SK-N-SH (cell line): ENCODE results near the gene PRKACA. TPM values are rescaled to one million over a fixed set of nuclear protein-coding genes. Genes with fewer than 3 reads are reported as not detected.

Experiments
- CTCF ChIA-PET: fragments of 300-600, 350-600 bp; formaldehyde crosslinking; extraction: SDS; loops from one replicate; lab custom pipeline; 2021; lab: Yijun Ruan, JAX
- POLR2A ChIA-PET: fragments of 350-600 bp; sonication (Branson Sonifier 250); formaldehyde crosslinking; extraction: SDS; loops from one replicate; lab custom pipeline; 2020; ENCODE audit warnings: antibody characterized with exemption, inconsistent platforms; lab: Yijun Ruan, JAX
- DNase-seq: peaks from one replicate; pipeline ENCODE4 v3.0.0; 2012
- H2AFZ ChIP-seq: fragments of 200-600 bp; sonication (generic); 2 replicates; pipeline ENCODE4 v1.8.1; 2016; ENCODE audit warnings: antibody characterized with exemption, mild to moderate bottlenecking, low read depth
- H3F3A ChIP-seq: fragments of 200-600 bp; sonication (generic); replicated peaks from 2 replicates; pipeline ENCODE3; 2016; ENCODE audit warnings: antibody characterized with exemption, mild to moderate bottlenecking; ENCODE audit not compliant: insufficient read depth
- H3K27ac ChIP-seq, 2 experiments: fragments of 200-500 bp in 1 of 2; fragments of 200-600 bp in 1 of 2; sonication (Bioruptor generic) in 1 of 2; sonication (generic), shearing (Covaris generic) in 1 of 2; 2 replicates each; pipeline versions ENCODE4 v1.5.1 to v1.6.1; 2014 to 2016; ENCODE audit warnings: low read depth in 2 of 2, inconsistent platforms in 1 of 2, low read length in 1 of 2, mild to moderate bottlenecking in 1 of 2, mixed read lengths in 1 of 2
- H3K27me3 ChIP-seq: fragments of 200-600 bp; sonication (generic), shearing (Covaris generic); 2 replicates; pipeline ENCODE4 v1.6.1; 2016; ENCODE audit warnings: mixed run types; ENCODE audit not compliant: insufficient read depth
- H3K36me3 ChIP-seq, 2 experiments: fragments of 200-500 bp in 1 of 2; fragments of 200-600 bp in 1 of 2; sonication (Bioruptor generic) in 1 of 2; sonication (generic) in 1 of 2; replicated peaks in 1 of 2; 2 replicates each; pipeline versions ENCODE3 to v1.5.1; 2014 to 2016; ENCODE audit warnings: low read length in 1 of 2, mild to moderate bottlenecking in 1 of 2; ENCODE audit not compliant: insufficient read depth in 2 of 2, control insufficient read depth in 1 of 2
- H3K4me1 ChIP-seq, 2 experiments: fragments of 200-500 bp in 1 of 2; fragments of 200-600 bp in 1 of 2; sonication (Bioruptor generic) in 1 of 2; sonication (generic), shearing (Covaris generic) in 1 of 2; 2 replicates each; pipeline versions ENCODE4 v1.5.1 to v1.6.1; 2014 to 2016; ENCODE audit warnings: low read depth in 1 of 2, low read length in 1 of 2, mixed run types in 1 of 2; ENCODE audit not compliant: insufficient read depth in 2 of 2, control insufficient read depth in 1 of 2
- H3K4me2 ChIP-seq: fragments of 200-600 bp; sonication (generic), shearing (Covaris generic); 2 replicates; pipeline ENCODE4 v1.6.1; 2017; ENCODE audit warnings: mixed run types
- H3K4me3 ChIP-seq, 2 experiments: fragments of 200-500 bp in 1 of 2; fragments of 200-600 bp in 1 of 2; sonication (Bioruptor generic) in 1 of 2; sonication (generic), shearing (Covaris generic) in 1 of 2; 2 replicates each; pipeline versions ENCODE4 v1.5.1 to v1.8.1; 2014 to 2016; ENCODE audit warnings: low read depth in 2 of 2, inconsistent platforms in 1 of 2, low read length in 1 of 2, mild to moderate bottlenecking in 1 of 2, mixed read lengths in 1 of 2, moderate library complexity in 1 of 2
- H3K79me2 ChIP-seq: fragments of 200-600 bp; sonication (generic); 2 replicates; pipeline ENCODE4 v1.8.1; 2017; ENCODE audit warnings: mild to moderate bottlenecking; ENCODE audit not compliant: insufficient read depth
- H3K9ac ChIP-seq: fragments of 200-600 bp; sonication (generic); 2 replicates; pipeline ENCODE4 v1.6.1; 2017; ENCODE audit warnings: mixed run types
- H3K9me2 ChIP-seq: fragments of 200-600 bp; sonication (generic); 2 replicates; pipeline ENCODE4 v1.6.1; 2017; ENCODE audit warnings: mixed run types
- H3K9me3 ChIP-seq: fragments of 200-600 bp; sonication (generic); 2 replicates; pipeline ENCODE4 v1.6.1; 2017; ENCODE audit warnings: mixed run types, mild to moderate bottlenecking, moderate library complexity
- H4K20me1 ChIP-seq: fragments of 200-600 bp; sonication (generic); 2 replicates; pipeline ENCODE4 v1.6.1; 2017; ENCODE audit warnings: mild to moderate bottlenecking, mixed run types; ENCODE audit not compliant: insufficient read depth
- CHD2 ChIP-seq: fragments of 150-350 bp; IDR thresholded peaks from 2 replicates; pipeline ENCODE4 v1.6.1; 2018; ENCODE audit warnings: low read length; ENCODE audit not compliant: partially characterized antibody
- ELF1 ChIP-seq: IDR thresholded peaks from 2 replicates; pipeline ENCODE4 v1.4.0; 2012
- EZH2phosphoT487 ChIP-seq: fragments of 200-600 bp; sonication (generic); IDR thresholded peaks from 2 replicates; pipeline ENCODE4 v1.6.1; 2017; ENCODE audit warnings: low read depth, mixed run types, mild to moderate bottlenecking, antibody characterized with exemption, moderate library complexity, borderline replicate concordance
- FOSL2 ChIP-seq: IDR thresholded peaks from 2 replicates; pipeline ENCODE4 v1.4.0; 2012; ENCODE audit warnings: low read depth, mild to moderate bottlenecking, moderate library complexity, borderline replicate concordance
- JUND ChIP-seq: IDR thresholded peaks from 2 replicates; pipeline ENCODE4 v1.4.0; 2012
- MEF2A ChIP-seq: IDR thresholded peaks from 2 replicates; pipeline ENCODE4 v1.4.0; 2012; ENCODE audit warnings: low read depth, borderline replicate concordance
- POLR2AphosphoS5 ChIP-seq: IDR thresholded peaks from 2 replicates; pipeline ENCODE4 v1.6.1; 2012; ENCODE audit warnings: low read depth, low read length
- RAD21 ChIP-seq: IDR thresholded peaks from 2 replicates; pipeline ENCODE4 v1.6.1; 2012; ENCODE audit warnings: mild to moderate bottlenecking, low read length
- SIN3A ChIP-seq: IDR thresholded peaks from 2 replicates; pipeline ENCODE4 v1.6.1; 2012; ENCODE audit warnings: low read depth, mild to moderate bottlenecking, low read length, moderate library complexity, borderline replicate concordance
- WGBS: methylation state at CpG from one replicate; pipeline ENCODE4 v1.1.6; 2017; ENCODE audit warnings: low lambda C conversion rate; 5-methylcytosine and 5-hydroxymethylcytosine counted together
- polyA plus RNA-seq, 3 experiments: library from polyadenylated mRNA; depleted of rRNA; stranded (reverse); fragments of >200 nt; gene quantifications; 2 replicates each; pipeline ENCODE4 v1.2.3, GENCODE V29; 2012
- TF ChIP-seq, protein P1 (sequence below): fragments of 200-600 bp; sonication (generic); IDR thresholded peaks from 2 replicates; pipeline ENCODE4 v1.6.1; 2017; ENCODE audit warnings: antibody characterized with exemption, mild to moderate bottlenecking, moderate library complexity
- TF ChIP-seq, protein P2 (sequence below): fragments of 150-350 bp; IDR thresholded peaks from 2 replicates; pipeline ENCODE4 v1.6.1; 2017; ENCODE audit warnings: antibody characterized with exemption, low read length, low read depth, borderline replicate concordance
- TF ChIP-seq, protein P3 (sequence below): IDR thresholded peaks from 2 replicates; pipeline ENCODE4; 2012
- TF ChIP-seq, protein P4 (sequence below): IDR thresholded peaks from 2 replicates; pipeline ENCODE4 v1.4.0; 2012; ENCODE audit warnings: low read depth, borderline replicate concordance

The PRKACA gene
- polyA plus RNA-seq, 1 of the 3 experiments (the other 2 are of a cell fraction): 48.4 TPM

DNA sequence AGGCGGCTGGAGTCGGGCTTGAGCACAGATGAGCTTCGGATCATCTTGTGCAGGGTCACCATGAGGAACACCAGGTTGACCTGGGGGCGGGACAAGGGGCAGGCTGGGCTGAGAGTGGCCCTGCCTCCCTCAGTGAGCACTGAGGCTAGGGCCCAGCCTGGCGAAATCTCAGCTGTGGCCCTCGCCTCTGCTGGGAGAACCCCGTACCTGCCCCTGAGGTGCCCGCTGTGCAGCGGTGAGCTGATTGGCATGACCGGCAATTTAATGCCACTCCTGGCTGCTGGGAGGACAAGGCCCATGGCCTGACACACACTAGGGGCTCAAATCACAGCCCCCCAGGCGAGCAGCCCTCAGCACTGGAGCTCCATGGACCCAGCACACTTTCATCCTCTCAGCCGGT, 38.6 kb upstream of the PRKACA start:
- no peak overlapping the region for H3K4me2 ChIP-seq
- TF ChIP-seq SIN3A (no peak), RAD21 (no peak), POLR2AphosphoS5 (no peak), EZH2phosphoT487 (no peak), ELF1 (no peak), JUND (no peak), MEF2A (no peak), FOSL2 (no peak), CHD2 (no peak)
- TF ChIP-seq, protein P1, sequence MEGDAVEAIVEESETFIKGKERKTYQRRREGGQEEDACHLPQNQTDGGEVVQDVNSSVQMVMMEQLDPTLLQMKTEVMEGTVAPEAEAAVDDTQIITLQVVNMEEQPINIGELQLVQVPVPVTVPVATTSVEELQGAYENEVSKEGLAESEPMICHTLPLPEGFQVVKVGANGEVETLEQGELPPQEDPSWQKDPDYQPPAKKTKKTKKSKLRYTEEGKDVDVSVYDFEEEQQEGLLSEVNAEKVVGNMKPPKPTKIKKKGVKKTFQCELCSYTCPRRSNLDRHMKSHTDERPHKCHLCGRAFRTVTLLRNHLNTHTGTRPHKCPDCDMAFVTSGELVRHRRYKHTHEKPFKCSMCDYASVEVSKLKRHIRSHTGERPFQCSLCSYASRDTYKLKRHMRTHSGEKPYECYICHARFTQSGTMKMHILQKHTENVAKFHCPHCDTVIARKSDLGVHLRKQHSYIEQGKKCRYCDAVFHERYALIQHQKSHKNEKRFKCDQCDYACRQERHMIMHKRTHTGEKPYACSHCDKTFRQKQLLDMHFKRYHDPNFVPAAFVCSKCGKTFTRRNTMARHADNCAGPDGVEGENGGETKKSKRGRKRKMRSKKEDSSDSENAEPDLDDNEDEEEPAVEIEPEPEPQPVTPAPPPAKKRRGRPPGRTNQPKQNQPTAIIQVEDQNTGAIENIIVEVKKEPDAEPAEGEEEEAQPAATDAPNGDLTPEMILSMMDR: no peak
- TF ChIP-seq, protein P2, sequence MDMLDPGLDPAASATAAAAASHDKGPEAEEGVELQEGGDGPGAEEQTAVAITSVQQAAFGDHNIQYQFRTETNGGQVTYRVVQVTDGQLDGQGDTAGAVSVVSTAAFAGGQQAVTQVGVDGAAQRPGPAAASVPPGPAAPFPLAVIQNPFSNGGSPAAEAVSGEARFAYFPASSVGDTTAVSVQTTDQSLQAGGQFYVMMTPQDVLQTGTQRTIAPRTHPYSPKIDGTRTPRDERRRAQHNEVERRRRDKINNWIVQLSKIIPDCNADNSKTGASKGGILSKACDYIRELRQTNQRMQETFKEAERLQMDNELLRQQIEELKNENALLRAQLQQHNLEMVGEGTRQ: no peak
- TF ChIP-seq, protein P3, sequence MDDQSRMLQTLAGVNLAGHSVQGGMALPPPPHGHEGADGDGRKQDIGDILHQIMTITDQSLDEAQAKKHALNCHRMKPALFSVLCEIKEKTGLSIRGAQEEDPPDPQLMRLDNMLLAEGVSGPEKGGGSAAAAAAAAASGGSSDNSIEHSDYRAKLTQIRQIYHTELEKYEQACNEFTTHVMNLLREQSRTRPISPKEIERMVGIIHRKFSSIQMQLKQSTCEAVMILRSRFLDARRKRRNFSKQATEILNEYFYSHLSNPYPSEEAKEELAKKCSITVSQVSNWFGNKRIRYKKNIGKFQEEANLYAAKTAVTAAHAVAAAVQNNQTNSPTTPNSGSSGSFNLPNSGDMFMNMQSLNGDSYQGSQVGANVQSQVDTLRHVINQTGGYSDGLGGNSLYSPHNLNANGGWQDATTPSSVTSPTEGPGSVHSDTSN: no peak
- TF ChIP-seq, protein P4, sequence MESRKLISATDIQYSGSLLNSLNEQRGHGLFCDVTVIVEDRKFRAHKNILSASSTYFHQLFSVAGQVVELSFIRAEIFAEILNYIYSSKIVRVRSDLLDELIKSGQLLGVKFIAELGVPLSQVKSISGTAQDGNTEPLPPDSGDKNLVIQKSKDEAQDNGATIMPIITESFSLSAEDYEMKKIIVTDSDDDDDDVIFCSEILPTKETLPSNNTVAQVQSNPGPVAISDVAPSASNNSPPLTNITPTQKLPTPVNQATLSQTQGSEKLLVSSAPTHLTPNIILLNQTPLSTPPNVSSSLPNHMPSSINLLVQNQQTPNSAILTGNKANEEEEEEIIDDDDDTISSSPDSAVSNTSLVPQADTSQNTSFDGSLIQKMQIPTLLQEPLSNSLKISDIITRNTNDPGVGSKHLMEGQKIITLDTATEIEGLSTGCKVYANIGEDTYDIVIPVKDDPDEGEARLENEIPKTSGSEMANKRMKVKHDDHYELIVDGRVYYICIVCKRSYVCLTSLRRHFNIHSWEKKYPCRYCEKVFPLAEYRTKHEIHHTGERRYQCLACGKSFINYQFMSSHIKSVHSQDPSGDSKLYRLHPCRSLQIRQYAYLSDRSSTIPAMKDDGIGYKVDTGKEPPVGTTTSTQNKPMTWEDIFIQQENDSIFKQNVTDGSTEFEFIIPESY: no peak
- no peak overlapping the region for H2AFZ ChIP-seq
- no peaks in the 10 kb centered on the region for H3K9me3 ChIP-seq
- no peak overlapping the region for H3K4me3 ChIP-seq
- H3K9ac ChIP-seq: no peak overlapping the region
- 70% methylated on average over 3 of the region's 12 CpGs for WGBS
- no peaks in the 10 kb centered on the region for H3F3A ChIP-seq
- H3K4me1 ChIP-seq: no peaks in the 10 kb centered on the region
- no peak overlapping the region for H3K27ac ChIP-seq
- H3K79me2 ChIP-seq: no peaks in the 10 kb centered on the region
- POLR2A ChIA-PET: no interaction called here
- H3K27me3 ChIP-seq: no peaks in the 10 kb centered on the region
- no peaks in the 10 kb centered on the region for H4K20me1 ChIP-seq
- CTCF ChIA-PET: interaction anchor here (1.1 to 1.6 kb wide), 3 partner anchors 192 to 324 kb away, joined by 3 to 4 read pairs (median 4); no protein-coding TSS in a partner anchor
- no peaks in the 10 kb centered on the region for H3K9me2 ChIP-seq
- peaks cover 5 to 46% of the 10 kb centered on the region in 2 experiments for H3K36me3 ChIP-seq
- no peak for DNase-seq
